ENCODE results near the gene YIPF3.
"Not testable (repeated sequence)": the region's sequence is repeated elsewhere in the genome, so short reads cannot be mapped to it uniquely, and the experiment has no call there.

YIPF3 gene

GRCh38 chr6:43516697-43517504 lies at the start of gene YIPF3, which contains the start of gene POLR1C:
Gene YIPF3 (minus strand): TSS chr6:43516926. CDS start chr6:43516807, 119 bp downstream.
Gene POLR1C (plus strand): TSS chr6:43517089. CDS start chr6:43517110, 21 bp downstream.
- peak; percentile 98 for DNase-seq

GRCh38 chr6:43559328-43559727 lies 42.6 kb upstream of the YIPF3 start:
- DNase-seq = no peak

DNA sequence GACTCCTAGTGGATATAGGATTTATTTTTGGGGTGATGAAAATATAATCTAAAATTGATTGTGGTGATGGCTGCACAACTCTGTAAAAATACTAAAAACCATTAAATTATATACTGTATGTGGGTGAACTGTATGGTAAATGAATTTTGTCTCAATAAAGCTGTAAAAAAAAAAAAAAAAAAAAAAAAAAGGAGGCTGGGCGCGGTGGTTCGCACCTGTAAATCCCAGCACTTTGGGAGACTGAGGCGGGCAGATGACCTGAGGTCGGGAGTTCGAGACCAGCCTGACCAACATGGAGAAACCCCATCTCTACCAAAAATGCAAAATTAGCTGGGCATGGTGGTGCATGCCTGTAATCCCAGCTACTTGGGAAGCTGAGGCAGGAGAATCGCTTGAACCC lies 40.9 kb upstream of the YIPF3 start:
- DNase-seq = not testable (repeated sequence)

DNA sequence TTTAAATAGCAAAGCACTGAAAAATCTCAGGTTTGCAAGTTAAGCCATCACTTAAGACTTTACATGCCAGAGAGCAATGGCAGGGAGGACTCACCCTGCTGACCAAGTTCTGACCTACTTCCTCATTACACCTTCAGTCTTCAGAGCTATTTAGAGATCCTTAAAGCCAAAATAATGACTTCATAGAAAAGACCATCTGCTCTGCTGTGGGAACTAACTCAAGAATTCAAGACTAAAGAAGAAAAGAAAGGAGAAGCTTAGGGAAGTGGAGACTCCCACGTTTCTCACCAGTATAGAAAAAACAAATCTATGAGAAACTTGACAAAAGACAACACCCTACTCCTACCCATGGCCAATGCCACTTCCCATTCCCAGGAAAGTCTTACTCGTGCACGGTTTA lies 30.5 kb upstream of the YIPF3 start:
- no peak for DNase-seq

GRCh38 chr6:43544461-43544860 lies 27.7 kb upstream of the YIPF3 start:
- DNase-seq = no peak

- DNase-seq = no peak
These were observed 25.2 kb upstream of the YIPF3 start for GRCh38 chr6:43541774-43542471.

DNA sequence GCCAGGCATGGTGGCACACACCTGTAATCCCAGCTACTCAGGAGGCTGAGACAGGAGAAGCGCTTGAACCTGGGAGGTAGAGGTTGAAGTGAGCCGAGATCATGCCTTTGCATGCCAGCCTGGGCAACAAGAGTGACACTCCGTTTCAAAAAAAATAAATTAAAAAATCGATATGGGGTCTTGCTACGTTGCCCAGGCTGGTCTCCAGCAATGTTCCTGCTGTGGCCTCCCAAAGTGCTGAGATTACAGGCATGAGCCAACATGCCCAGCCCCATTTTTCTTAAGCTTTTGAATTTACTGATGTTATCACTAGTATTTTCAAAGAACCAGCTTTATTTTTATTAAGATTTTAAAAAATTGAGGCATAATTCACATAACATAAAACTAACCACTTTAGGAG lies 23.8 kb upstream of the YIPF3 start:
- DNase-seq = no peak

DNA sequence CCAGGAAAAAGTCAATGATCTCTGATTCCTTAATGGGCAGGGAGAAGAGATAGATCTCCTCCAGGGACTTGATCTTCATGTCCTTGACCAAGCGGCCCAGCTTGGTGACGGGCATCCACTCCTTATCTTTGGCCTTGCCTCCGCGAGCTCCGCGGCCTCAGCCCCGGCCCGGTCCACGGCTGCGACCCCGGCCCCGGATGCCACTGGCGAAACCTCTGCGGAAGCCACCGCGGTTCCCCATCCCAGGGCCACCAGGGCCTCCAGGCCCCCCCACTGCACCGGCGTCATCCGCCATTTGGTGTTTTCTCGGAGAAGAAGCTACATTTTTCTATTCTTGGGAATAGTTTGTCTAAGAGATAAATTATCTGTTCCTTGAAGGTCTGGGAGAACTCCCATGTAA lies 22.7 kb upstream of the YIPF3 start:
- not testable (repeated sequence) for DNase-seq

GRCh38 chr6:43538986-43539385 lies 22.3 kb upstream of the YIPF3 start:
- DNase-seq = not testable (repeated sequence)

- DNase-seq = no peak
These were observed 15.5 kb upstream of the YIPF3 start for GRCh38 chr6:43532201-43532600.

GRCh38 chr6:43524483-43524961 lies 7.8 kb upstream of the YIPF3 start:
- DNase-seq = no peak

DNA sequence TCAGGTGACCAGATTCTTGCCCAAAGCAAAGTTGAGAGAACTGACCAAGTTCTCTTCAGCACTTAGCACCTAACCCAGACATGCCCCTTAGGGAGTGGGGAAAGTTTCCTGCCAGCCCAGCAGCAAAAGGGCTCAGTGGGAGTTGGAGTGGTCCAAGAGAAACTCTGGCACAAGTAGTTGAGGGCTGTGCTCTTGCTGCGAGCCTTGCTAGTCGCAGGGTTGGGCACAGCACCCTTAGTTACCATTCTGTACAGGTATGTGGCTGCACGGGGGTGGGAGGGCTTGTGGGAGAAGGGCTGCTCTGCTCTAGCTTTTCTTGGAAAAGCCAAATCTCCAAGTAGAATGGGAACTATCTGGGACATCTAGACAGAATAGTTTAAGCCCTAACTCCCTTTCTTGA lies 6.6 kb upstream of the YIPF3 start:
- no peak for DNase-seq

DNA sequence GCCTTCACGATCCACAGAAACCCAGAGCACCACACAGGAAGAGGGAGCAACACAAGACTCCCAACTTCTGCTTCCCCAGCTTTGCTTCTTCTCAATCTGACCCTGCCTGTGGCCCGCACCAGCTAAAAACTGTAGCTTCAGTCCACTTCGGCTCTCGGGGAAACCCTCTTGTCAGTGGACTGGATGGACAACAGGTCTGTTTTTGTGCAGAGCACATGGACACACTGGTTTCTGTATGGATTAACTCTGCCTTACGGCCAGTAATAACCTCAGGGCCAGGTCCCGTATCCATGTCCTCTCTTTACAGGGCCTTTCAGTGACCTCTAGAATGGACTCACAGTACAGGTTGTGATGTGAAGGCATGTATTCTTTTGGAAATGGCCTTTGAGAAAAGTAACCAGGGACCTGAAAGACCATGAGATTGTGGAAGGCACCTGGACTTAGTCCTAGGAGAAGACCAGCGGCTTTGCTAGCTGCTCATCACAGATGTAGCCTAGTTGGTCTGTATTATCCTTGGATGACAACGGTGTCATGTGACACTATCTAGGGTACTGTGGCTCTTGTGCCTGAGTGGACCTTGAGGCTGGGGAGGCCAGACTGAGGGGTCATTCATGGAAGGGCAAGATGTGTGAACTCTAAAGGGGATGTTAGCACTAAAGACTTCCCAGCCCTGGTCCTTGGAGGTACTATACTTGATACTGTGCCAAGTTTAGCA lies 6.0 kb upstream of the YIPF3 start:
- no peak for DNase-seq

- DNase-seq = no peak
These were observed 5.1 kb upstream of the YIPF3 start for GRCh38 chr6:43521836-43522235.

DNA sequence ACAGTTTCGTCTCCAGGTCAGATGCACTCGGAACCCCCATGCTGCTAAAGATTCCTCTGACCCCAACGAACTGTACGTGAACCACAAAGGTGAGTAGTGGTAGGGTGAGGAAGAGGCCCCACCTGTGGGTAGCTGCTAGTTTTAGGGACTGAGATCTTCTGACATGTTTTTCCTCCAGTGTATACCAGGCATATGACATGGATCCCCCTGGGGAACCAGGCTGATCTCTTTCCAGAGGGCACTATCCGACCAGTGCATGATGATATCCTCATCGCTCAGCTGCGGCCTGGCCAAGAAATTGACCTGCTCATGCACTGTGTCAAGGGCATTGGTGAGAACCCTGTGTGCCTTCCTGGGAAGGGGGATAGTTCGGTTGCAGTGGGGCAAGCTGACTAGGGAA lies 3.4 kb upstream of the YIPF3 start:
- DNase-seq = no peak

GRCh38 chr6:43517505-43518357 lies 1.0 kb upstream of the YIPF3 start:
- DNase-seq = no peak

- no peak for DNase-seq
These were observed 394 bp downstream of the YIPF3 start for GRCh38 chr6:43516367-43516696.

DNA sequence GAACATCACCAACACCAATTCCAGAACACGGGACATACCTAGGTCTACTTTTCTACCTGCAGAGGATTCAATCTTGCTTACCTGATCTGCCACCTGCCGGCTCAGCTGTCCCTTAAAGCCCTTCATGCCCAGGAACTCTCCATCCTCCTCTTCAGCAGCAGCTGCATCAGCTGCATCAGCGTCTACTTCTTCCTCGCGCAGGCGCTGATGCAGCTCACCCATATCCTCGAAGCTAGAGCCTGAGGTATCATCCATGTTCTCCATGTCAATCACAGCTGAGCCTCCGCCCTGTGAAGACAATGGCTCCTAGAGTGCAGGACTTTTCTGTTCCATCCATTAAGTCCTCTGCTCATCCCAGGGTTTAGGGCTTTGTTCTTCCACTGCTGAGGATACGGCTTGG lies 918 bp downstream of the YIPF3 start:
- DNase-seq = no peak

GRCh38 chr6:43511824-43512415 lies 4.8 kb downstream of the YIPF3 start:
- no peak for DNase-seq

- no peak for DNase-seq
These were observed 5.9 kb downstream of the YIPF3 start for GRCh38 chr6:43510827-43511163.

- DNase-seq = peak; percentile 80
These were observed 6.5 kb downstream of the YIPF3 start, which contains the start of gene LRRC73 for GRCh38 chr6:43509984-43510826. Gene LRRC73 (minus strand): TSS chr6:43510346. CDS start chr6:43509785, 561 bp downstream.

All from activated CD4-positive, alpha-beta T cell treated with anti-CD3 and anti-CD28 coated beads for 48 hours (primary cell).